Measurements from ENCODE around the gene FDXR. TPM values are rescaled to one million over a fixed set of nuclear protein-coding genes. Genes with fewer than 3 reads are reported as not detected.

The FDXR gene
- total RNA-seq, 4 donors from 2014 or later, result 4.4 to 5.7 (median 5.2) TPM

GRCh38 chr17:74859459-74860228, 13.2 kb downstream of the FDXR start, which contains the start of gene GRIN2C:
GRIN2C (minus strand) TSS chr17:74859885; CDS start chr17:74855092, 4,793 bp downstream.
- TF ChIP-seq CTCF (IDR thresholded peaks at IDR 0.05), result no peak
- DNase-seq (ENCODE audit: low spot score) (no peak), ATAC-seq (ENCODE audit: low FRiP score) (no peak)

- no peak for DNase-seq (ENCODE audit: low spot score)
- ATAC-seq (ENCODE audit: low FRiP score), result no peak
- TF ChIP-seq CTCF (IDR thresholded peaks at IDR 0.05), result no peak
Measured at GRCh38 chr17:74858672-74859458, 13.9 kb downstream of the FDXR start.

GRCh38 chr17:74857191-74857590, 15.6 kb downstream of the FDXR start:
- ATAC-seq (ENCODE audit: low FRiP score), result no peak
- no peak for TF ChIP-seq CTCF (IDR thresholded peaks at IDR 0.05)
- DNase-seq (ENCODE audit: low spot score), result no peak

DNA sequence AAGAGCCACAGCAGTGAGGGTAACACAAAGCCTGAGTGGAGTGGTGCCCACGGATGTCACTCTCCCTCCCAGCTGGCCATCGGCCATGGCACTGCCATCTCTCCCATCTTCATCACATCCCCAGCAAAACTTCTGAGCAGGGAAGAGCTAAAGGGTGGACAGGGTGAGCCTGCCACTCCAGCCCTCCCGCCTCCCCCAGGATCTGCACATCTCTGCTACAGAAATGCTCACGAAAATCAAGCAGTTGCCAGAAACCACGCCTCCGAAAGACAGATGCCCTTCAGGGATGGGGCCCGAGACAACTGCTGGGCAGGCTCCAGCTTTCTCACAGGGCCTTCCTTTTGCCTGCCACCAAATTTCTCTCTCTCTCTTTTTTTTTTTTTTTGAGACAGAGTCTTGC, 16.7 kb downstream of the FDXR start:
- no peak for ATAC-seq (ENCODE audit: low FRiP score)
- TF ChIP-seq CTCF (IDR thresholded peaks at IDR 0.05), result no peak
- no peak for DNase-seq (ENCODE audit: low spot score)

DNA sequence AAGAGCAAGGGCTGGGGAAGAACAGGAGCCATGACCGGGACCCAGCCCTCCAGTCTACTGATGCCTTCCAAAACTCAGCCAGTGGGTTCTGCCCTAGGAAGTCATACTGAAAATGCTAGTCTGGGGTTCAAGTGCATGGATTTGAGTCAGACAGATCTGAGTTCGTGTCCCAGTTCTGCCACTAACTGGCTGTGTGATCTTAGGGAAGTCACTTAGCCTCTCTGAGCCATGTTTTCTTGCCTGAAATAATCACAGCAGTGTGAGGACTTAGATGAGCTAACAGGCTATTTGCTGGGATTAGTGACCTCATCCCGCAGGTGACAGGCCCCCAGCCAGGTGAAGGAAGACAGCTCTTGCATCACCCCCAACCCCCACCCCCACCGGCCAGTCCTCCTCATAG, 17.5 kb downstream of the FDXR start:
- ATAC-seq (ENCODE audit: low FRiP score) (no peak), DNase-seq (ENCODE audit: low spot score) (no peak)
- TF ChIP-seq CTCF (IDR thresholded peaks at IDR 0.05), result no peak

DNA sequence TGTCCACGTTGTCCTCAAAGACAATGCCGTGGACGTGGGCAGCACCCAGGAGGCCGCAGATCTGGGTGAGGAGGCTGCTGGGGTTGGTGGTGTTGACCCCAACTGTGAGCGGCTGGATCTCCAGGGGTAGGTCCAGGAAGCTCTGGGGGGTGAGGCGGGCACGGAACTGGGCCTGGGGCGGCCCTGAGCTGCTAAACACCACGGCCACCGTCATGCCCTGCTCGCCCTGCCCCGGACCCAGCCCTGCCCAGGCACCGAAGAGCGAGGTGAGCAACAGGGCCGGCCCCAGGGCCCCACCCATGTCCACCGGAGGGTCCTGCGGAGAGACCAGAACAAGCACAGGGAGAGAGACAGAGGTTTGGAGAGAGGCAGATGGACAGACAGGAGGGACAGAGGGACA, 18.0 kb downstream of the FDXR start:
- DNase-seq (ENCODE audit: low spot score) (no peak), ATAC-seq (ENCODE audit: low FRiP score) (no peak)
- no peak for TF ChIP-seq CTCF (IDR thresholded peaks at IDR 0.05)
